HG03066 (cell line): ENCODE data around the gene TMEM204.

Experiments
- ATAC-seq: cut with Tn5 transposase; IDR thresholded peaks from one replicate; pipeline ENCODE4 v1.9.1; 2021; ENCODE audit warnings: low read depth; ENCODE audit not compliant: unreplicated experiment

TMEM204 gene

DNA sequence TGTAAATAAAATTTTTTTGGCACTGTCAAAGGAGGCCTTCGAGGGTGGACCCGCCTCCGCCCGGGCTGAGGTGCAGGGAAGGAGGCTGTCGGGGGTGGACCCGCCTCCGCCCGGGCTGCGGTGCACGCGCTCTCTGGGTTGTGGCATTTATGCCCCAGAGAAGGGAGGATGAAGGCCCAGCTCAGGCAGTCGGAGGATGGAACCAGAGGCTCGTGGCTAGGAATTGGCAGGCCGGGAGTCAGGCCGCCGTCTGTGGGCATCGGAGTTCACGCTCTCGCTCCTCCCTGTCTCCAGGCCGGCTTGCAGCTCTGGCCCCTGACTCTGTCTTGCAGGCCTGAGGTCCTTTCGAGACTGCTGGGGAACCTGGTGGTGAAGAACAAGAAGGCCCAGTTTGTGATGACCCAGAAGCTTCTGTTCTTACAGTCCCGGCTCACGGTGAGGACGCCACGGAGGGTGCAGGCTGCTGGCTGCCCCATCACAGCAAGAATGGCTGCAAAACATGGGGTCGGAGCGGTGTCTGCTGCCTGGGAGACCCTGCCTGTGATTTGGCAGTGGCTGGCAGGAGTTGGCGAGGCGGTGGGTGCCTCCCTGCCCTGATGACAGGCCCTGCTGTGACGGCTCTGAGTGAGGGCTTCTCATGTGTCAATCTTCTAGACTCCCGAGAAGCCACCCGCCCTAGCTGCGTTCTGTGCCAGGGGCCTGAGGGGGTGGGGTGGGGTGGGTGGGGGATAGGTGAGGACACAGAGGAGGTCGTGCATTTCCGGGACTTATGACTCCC is 34.4 kb upstream of the TMEM204 start:
- ATAC-seq, result no peak

DNA sequence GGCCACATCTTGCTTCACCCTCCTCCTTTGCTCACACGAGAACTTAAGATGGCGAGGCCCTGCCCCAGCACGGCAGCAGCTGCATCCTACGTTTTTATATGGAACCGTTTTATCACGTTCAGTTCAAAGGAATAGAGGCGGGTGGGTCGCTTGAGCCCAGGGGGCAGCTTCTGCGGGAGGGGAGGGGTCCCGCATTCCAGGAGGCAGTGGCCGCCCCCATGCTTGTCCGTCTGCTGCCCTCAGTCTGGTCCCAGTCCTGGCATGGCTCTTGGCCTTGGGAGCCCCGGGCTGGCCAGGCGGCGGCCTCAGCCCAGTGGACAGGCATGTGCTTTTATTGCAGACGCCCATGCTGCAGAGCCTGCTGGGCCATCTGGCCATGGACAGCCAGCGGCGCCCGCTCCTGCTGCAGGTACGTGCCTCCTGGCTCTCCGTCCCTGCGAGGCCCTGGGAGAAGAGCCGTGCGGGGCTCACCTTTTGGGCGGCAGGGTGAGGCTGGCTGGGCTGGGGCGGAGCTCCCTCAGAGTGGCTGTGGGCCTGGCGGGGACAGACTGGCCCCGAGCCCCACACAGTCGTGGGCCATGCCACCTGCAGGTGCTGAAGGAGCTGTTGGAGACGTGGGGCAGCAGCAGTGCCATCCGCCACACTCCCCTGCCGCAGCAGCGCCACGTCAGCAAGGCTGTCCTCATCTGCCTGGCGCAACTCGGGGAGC is 33.6 kb upstream of the TMEM204 start:
- no peak for ATAC-seq

DNA sequence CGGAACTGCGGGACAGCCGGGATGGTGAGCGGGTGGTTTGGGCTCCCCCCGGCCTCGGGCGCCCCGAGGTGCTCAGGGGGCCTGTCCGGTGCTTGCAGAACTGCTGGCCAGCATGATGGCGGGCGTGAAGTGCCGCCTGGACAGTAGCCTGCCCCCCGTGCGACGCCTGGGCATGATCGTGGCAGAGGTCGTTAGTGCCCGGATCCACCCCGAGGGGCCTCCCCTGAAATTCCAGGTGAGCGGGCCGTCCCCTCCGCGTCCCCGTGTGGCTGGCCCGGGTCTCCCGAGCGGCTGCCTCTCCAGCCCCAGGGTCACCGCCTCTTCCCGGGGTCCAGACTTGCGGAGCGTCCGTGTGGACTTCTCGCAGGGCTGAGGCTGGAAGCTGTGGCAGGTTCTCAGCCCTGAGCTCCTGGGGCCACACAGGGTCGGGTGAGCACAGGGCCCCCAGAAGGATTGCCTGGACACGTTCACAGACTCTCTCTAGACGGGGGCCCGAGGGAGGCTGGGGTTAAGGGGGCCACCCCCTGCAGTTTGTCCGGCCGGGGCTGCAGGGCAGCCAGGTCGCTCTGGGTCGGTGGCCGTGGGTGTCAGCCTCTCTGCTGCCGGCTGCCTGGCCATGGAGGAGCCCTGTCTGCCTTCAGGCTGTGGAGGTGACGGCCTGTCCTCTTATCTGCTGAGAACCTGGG is 32.9 kb upstream of the TMEM204 start:
- ATAC-seq, result no peak

DNA sequence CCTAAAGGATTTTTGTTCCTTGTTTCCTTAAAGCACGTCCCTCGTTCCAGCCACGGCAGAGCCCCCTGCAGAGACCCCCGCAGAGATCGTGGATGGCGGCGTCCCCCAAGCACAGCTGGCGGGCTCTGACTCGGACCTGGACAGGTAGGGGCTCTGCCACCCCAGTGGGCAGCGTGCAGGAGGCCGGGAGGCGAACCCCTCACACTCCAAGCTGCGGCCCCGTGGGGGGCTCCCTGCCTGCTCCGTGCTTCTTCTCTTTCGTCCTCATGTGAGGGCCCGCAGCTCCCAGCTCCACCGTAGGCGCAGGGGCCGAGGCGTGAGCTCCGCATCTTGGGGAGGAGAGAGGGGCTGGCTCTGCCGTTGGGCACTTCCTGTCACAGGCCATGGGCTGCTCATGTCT is 31.8 kb upstream of the TMEM204 start:
- no peak for ATAC-seq

DNA sequence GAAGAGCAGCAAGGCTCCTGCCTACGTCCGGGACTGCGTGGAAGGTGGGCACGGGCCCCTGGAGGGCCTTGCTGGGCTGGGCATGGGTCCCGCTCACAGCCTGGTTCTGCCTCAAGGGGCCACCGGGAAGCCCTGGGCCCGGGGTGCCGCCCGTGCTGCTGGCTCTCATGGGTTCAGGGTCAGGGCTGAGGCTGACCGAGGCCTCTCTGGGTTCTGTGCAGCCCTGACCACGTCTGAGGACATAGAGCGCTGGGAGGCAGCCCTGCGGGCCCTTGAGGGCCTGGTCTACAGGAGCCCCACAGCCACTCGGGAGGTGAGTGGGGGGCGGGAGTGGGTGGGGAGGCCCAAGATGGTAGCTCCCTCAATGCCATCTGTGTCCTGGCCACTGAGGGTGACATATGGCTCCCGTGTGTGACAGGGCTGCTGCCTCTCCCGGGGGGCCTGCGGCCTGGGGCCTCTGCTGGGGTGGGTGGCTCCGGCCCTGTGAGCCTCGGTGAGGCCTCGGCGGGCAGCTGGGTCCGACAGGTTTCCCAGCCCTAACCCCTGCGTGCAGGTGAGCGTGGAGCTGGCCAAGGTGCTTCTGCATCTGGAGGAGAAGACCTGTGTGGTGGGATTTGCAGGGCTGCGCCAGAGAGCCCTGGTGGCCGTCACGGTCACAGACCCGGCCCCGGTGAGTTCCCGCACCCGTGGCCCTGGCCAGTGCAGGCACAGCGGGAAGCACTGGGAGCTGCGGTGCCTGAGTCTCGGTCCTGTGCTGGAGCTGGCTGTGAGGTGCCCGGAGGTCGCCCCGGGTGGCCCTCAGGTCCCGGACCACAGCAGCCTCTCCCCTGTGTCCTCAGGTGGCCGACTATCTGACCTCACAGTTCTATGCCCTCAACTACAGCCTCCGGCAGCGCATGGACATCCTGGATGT is 31.1 kb upstream of the TMEM204 start:
- no peak for ATAC-seq

DNA sequence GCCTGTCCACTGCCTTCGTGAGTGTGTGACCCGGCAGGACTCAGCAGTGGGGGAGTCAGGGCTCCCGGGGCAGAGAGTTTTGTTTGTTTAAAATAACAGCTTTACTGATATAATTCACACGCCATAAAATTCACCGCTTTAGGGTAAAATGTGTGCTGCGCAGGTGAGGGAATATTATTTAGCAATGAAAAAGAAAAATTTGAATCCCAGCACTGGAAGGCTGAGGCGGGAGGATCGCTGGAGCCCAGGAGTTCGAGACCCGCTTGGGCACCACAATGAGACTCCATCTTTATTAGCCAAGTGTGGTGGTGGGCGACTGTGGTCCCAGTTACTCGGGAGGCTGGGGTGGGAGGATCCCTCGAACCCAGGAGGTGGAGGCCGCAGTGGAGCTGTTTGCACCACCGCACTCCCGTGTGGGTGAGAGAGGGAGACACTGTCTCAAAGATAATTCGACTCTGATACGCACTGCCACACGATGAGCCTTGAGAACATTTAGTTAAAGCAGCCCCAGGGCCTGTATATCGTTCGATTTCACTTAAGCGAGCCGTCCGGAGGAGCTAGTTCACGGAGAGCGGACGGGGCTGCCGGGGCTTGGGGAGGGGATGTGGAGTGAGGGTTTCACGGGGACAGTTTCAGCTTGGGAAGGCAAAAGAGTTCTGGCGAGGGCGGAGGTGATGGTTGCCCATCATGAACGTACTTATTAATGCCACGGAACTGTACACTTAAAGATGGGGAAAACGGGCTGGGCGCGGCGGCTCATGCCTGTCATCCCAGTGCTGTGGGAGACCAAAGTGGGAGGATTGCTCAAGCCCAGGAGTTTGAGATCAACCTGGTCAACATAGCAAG is 30.1 kb upstream of the TMEM204 start:
- ATAC-seq, result no peak

DNA sequence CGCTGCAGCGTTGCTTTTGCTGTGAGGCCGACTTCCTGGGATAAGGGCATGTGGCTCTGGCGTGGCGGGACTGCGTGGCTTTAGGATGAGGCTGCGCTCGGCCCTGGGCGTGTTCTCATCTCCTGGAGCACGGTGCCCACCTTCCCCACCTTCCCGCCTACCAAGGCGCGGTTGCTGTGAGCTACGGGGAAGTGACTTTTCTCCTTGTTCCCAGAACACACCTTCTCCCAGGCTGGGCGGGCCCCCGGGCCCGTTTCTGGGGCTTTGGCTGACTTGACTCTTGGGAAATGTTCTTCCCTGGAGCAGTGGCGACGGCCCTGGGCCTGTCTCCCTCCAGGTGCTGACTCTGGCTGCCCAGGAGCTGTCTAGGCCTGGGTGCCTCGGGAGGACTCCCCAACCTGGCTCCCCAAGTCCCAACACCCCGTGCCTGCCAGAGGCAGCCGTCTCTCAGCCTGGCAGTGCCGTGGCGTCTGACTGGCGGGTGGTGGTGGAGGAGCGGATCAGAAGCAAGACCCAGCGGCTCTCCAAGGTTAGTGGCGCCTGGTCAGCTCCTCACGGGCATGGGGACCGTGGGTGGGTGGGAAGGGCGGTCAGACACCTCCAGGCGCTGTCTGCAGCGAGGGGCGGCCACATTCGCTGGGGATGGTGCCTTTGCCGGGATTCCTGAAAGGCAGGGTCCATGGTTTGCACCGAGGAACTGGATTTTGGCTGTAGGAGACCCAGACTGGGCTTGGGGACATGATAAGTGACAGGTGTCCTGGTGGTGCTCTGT is 28.2 kb upstream of the TMEM204 start:
- no peak for ATAC-seq

DNA sequence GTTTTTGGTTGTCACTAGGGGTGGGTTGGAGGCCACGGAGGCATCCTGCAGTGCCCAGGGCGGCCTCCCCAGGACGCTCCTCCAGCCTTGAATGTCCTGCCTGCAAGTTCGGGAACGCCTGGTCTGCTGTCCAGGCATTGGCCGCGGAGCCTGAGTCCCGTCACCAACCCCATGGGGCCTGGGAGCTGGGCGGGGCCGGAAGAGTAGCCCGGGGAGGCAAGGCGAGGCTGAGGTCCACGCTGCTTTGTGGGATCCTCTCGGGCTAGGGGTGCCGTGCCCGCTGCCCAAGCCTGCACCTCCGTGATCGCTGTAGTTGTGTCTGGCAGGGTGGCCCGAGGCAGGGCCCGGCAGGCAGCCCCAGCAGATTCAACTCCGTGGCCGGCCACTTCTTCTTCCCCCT is 27.6 kb upstream of the TMEM204 start:
- ATAC-seq, result no peak

DNA sequence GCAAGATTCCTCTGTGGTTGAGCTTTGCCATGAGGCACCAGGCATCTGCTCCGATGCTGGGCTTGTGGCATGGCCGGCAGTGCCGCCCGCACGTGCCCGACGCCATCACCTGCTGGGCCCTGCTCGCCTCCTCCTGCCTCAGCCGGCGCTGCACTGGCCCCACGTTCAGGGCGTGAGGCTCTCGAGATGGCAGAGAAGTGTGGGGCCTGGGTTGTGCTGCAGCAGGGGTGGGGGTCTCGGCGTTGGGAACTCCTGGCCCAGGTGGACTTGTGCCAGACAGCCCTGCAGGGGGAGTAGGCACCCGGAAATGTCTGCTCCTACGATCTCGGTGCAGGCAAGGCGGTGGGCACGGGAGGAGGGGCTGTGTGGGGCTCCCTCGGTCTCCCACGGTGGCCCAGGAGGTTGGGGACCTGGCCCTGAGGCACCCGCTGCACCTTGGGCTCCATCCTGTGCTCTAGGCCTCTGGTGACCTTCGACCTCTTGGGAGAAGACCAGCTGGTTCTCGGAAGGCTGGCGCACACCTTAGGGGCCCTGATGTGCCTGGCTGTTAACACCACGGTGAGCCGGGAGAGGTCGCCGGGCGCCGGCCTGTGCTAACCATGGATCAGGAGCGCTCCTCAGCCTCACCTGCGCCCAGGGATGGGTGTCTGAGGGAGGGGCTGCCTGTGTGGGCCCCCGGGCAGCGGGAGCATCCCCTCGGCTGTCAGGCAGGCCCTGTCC is 26.8 kb upstream of the TMEM204 start:
- no peak for ATAC-seq

DNA sequence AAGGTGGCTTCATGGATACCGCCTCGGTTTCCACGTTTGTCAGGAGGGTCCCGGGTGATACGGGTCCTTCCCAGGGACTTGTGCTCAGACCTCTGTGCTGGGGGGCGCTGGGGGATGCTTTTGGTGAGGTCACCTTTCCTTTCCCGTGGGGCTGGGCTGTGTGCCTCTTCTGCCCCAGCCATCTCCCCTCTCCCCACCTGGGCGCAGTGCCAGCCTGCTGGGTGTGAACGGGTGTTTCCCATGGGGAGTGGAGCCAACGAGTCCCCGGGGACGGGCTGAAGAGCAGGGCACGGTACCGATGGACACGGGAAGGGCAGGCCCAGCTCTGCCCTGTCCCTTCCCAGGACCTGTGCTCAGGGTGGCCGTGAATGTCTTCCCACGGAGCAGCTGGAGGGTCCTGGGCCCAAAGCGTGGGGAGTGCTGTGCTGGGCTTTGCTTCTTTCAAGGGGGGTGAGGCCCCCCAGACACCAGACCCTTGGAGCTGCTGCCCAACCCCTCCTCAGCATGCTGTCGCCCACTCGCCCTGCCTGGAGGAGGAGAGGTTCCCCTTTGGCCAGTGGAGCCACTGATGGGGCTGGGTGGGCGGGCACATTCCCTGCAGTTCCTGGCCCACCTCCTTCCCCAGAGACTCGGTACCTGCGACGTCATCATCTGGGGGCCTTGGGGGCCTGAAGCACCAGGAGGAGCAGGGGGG is 24.8 kb upstream of the TMEM204 start:
- ATAC-seq, result no peak

DNA sequence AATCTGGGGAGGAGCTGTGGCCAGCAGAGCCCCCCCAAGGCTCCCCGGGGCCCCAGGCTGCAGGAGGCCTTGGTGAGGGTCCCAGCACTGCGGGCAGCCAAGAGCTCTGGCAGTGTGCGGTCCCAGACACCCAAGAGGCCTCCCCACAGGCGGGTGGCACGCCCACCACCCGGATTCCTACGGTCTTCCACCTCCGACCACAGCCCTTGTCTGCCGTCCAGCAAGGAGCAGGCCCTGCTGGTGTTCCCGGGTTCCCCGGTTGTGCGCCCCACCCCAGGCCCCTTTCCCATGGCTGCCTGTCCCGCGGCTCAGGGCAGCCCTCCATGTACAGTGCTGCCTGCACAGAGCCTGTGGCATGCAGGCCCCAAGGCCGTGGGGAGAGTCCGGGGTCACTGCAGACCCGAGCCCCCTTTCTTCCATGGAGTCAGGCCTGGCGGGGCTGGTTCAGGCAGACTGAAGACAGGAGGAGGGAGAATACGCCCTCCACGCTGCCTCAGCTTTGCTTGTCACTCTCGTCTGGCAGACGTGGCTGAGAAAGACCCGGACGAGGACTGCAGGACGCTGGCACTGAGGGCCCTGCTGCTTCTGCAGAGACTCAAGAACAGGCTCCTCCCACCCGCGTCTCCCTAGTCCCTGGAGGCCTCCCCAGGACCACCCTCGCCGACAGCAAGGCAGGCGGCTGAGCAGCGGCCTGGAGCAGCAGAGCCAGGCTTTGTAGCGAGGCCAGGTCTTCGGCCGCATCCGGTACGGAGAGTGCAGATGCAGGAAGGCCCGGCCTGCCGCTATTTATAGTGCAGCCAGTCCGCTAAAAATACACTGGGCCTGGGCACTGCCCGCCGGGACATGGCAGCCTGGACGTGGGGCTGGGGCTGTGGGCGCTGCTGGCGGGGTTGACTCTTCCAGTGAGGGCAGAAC is 23.9 kb upstream of the TMEM204 start:
- no peak for ATAC-seq

DNA sequence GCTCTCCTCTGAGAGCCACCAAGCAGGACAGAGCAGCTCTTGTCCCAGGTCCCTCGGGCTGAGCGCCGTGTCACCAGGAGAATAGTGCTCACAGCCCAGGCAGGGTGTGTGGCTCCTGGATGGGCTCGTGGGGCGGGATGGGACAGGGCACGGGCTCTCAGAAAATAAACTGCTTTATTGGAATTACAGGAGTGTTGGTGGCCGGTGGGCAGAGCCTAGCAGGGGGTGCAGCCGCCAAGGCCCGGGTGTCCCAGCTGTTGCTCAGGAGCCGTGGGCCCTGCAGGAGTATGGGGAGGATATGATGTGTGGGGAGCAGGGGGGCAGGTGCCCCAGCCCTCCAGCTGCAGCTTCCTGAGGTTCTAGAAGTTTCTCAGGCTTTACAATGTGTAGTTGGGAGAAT is 23.2 kb upstream of the TMEM204 start:
- ATAC-seq, result no peak

DNA sequence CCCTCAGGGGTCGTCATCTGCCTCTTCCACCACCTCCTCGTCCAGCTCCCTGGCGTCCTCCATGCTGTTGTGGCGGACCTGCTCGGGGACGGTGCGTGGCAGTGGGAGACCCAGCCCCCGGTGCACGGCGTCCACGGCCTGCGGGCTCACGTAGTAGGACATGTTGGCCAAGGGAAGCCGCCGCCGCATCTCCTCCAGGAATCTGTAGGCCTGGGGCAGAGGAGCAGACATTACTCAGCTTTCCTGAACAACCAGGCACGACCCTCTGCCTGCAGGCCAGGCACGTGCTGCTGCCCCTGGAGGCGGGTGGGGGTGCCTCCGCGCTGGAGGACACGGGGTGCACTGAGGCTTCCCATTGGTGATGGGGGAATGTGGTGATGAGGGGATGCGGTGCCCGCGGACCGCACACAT is 22.5 kb upstream of the TMEM204 start:
- no peak for ATAC-seq

DNA sequence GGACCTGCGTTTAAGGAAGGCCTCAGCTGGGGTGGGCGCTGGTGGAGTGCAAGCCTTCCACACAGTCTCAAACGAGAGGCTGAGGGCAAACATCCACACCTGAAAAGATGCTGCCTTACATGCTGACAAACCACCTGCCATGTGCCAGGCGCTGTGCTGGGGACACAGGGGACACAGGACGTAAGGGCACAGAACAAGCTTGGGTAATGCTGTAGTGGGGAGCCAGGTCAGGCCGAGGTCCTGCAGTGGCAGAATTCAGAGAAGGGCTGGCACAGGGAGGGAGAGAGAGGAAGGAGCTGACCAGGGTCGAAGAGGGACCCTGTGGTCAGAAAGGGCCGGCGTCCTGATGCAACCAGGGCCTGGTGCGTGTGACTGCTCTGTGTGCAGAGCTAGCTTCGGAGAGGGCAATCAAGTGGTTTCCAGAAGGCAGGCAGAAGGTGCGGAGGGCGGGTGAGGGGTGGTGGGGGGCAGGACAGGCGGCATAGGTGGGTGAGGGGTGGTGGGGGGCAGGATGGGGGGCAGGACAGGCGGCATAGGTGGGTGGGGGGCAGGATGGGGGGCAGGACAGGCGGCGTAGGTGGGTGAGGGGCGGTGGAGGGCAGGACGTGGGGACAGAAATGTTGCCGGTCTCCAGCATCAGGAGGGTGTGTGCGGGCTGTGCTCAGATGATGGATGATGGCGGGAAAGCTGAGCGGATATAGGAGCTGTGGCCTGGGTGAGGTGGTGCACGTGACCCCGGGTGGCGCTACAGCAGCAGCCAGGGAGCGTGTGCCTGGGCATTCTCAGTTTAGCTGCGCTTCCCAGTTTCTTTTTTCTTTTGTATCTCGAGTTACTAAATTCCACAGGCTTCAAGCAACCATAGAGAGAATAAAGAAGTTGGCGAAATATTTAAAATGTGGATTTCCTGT is 21.6 kb upstream of the TMEM204 start:
- ATAC-seq, result no peak

DNA sequence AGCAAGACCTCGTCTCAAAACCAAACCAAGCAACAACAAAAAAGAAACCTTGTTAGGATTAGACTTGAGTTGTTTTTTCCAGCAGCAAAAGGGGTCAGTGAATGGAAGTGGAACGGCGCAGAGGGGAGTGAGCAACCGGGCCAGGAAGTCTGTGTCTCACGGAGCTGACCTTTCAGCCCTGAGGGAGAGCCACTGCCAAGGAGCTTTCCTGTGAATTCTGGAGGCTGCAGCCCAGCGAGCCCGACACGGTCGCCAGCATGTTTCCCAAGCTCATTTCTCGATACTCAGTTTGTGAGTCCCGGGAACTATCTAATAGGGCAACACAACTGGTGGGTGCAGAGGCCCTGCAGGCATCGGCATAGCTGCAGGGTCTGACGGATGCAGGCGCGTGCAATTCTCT is 20.7 kb upstream of the TMEM204 start:
- no peak for ATAC-seq

DNA sequence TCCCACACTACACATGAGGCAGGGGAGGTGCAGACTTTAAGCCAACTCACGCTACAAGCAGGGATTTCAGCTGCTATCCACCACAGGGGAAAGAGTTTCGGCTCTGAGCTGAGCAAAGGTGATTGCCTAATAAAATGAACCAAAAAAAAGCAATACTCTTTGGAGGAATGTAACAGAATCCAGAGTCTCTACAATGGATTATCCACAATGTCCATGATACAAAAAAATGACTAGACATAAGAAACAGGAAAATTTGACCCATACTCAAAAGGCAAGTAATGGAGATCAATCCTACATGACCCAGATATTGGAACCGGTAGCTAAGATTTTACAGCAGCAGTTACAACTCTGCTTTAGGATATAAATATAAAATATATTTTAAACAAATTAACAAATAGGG is 19.0 kb upstream of the TMEM204 start:
- no peak for ATAC-seq
